ENCODE data around the gene SLC4A11.
A peak's percentile ranks its signal among the peaks of the same experiment; 100 is the strongest.

The SLC4A11 gene

DNA sequence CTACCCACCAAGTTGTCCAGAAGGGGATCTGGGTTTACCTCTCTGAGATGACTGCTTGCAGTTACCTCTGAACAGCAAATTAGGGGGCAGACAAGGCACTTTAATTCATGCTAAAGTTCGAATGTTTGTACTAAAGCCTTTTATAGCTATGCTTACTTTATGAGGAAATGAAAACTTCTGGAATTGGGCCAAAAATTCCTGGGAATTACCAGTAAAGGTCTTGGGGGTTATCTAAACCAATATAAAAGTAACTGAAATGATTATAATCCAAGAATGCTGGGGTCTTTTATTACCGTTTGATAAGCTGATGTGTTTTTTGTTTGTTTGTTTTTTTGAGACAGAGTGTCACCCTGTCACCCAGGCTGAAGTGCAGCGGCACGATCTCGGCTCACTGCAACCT, 57.7 kb downstream of the SLC4A11 start:
- H4K20me1 ChIP-seq, result 0 out of 22 replicates have a peak, but pooled peaks cover 0 to 15% (median 0%) of the 10 kb centered on the region in 11 experiments

DNA sequence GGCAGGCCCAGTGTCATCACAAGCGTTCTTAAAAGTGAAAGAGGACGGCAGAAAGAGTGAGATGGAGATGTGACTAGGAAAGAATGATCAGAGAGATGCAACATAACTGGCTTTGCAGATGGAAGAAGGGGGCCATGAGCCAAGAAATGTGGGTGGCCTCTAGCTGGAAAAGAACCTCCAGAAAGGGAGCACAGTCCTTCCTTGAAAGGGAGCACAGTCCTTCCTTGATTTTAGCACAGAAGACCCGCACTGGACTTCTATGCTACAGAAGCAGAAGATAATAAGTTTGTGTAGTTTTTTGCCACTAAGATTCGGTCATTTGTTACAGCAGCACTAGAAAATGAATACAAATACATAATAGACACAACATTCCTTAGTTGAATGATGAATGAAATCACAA, 58.7 kb downstream of the SLC4A11 start:
- no peak overlapping the region for H3K27ac ChIP-seq
- H3K9ac ChIP-seq, result no peak overlapping the region
- peaks cover 12 to 17% (median 13%) of the 10 kb centered on the region in 11 experiments for H3K27me3 ChIP-seq
- H3K4me2 ChIP-seq, result no peak overlapping the region
- H4K20me1 ChIP-seq, result peaks cover 0 to 21% (median 0%) of the 10 kb centered on the region in 11 experiments; a peak in 4 of 22 replicates
- H3K36me3 ChIP-seq, result 0 out of 22 replicates have a peak, but pooled peaks cover 0 to 3% (median 0%) of the 10 kb centered on the region in 11 experiments
- no peak overlapping the region for H3K4me3 ChIP-seq
- H3K4me1 ChIP-seq, result peaks cover 0 to 8% (median 0%) of the 10 kb centered on the region in 10 experiments; a peak in 2 of 20 replicates
- TF ChIP-seq Cebpa-rat (IDR thresholded peaks at IDR 0.05), result no peak
- H3K9me3 ChIP-seq (replicated peaks in 1 of 11), result no peaks in the 10 kb centered on the region

More for the DNA sequence above, 57.7 kb downstream of the SLC4A11 start:
- Histone ChIP-seq H3K9ac (no peak overlapping the region), H3K36me3 (0 out of 22 replicates have a peak, but pooled peaks cover 0 to 3% (median 0%) of the 10 kb centered on the region in 11 experiments), H3K27ac (no peak overlapping the region), H3K9me3 (replicated peaks in 1 of 11) (no peaks in the 10 kb centered on the region), H3K4me1 (peaks cover 0 to 8% (median 0%) of the 10 kb centered on the region in 10 experiments; a peak in 2 of 20 replicates), H3K4me3 (no peak overlapping the region), H3K27me3 (peaks cover 2 to 7% (median 4%) of the 10 kb centered on the region in 11 experiments; a peak in 20 of 22 replicates), H3K4me2 (no peak overlapping the region)
- TF ChIP-seq Cebpa-rat (IDR thresholded peaks at IDR 0.05), result no peak

DNA sequence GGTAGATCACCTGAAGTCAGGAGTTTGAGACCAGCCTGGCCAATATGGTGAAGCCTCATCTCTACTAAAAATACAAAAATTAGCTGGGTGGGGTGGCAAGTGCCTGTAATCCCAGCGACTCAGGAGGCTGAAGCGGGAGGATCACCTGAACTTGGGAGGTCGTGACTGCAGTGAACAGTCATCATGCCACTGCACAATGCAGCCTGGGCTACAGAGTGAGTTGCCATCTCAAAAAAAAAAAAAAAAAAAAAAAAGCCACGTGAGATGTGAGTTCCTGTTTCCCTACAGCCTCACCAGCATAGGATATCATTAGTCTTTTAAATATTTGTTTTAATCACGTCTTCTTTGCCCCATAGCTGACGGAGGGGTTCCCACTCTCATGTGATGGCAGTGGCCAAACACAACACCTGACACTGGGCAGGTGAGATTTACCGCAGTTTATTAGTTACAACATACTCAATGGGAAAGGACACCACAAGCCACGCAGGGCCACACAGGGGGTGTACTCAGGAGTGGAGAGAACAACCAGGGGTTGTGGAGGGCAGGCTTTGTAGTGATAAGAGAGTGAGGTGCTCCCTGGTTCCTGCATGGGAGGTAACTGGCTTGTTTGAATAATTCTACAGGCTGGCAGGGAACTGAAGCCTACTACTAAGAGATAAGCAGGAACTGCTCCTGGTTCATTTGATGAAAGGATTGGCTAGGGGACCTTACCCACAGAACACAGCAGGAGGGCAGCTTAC, 61.1 kb downstream of the SLC4A11 start:
- Histone ChIP-seq H3K4me1 (peaks cover 5 to 10% (median 8%) of the 10 kb centered on the region in 10 experiments; a peak in 14 of 20 replicates), H3K27ac (no peak overlapping the region), H3K4me2 (peak overlapping the region in 2 of 11 experiments; percentile 1 to 19; a peak in 1 of 22 replicates), H3K9me3 (replicated peaks in 1 of 11) (no peaks in the 10 kb centered on the region), H4K20me1 (peaks cover 0 to 36% (median 4%) of the 10 kb centered on the region in 11 experiments; a peak in 8 of 22 replicates), H3K27me3 (peaks cover 31 to 39% (median 32%) of the 10 kb centered on the region in 11 experiments), H3K4me3 (no peak overlapping the region), H3K36me3 (no peaks in the 10 kb centered on the region), H3K9ac (no peak overlapping the region)
- no peak for TF ChIP-seq Cebpa-rat (IDR thresholded peaks at IDR 0.05)
